CD14-positive monocyte (primary cell): Measurements from ENCODE around the gene PAQR9. TPM values are rescaled to one million over a fixed set of nuclear protein-coding genes. Genes with fewer than 3 reads are reported as not detected.

Experiments
- DNase-seq, 3 donors: peaks; one replicate each; pipeline ENCODE4 v3.0.0-alpha.2; 2011 to 2022
- H2AFZ ChIP-seq: 2 replicates; pipeline ENCODE4 v1.6.0; 2012; ENCODE audit warnings: mild to moderate bottlenecking, low read depth, low read length, inconsistent platforms; ENCODE audit not compliant: insufficient read depth, poor library complexity, severe bottlenecking
- H3K27ac ChIP-seq, 2 donors: 1 replicate in 1 of 2; 2 replicates in 1 of 2; pipeline ENCODE4 v1.5.1; 2012 to 2013; ENCODE audit warnings: low read length in 2 of 2, control low read depth in 1 of 2, inconsistent platforms in 1 of 2, low read depth in 1 of 2, mild to moderate bottlenecking in 1 of 2
- H3K27me3 ChIP-seq, 2 donors: one replicate each; pipeline versions ENCODE4 v1.6.0 to v1.6.1; 2011 to 2013; ENCODE audit warnings: low read length in 2 of 2; ENCODE audit not compliant: control insufficient read depth in 2 of 2, insufficient read depth in 2 of 2
- H3K36me3 ChIP-seq, 2 donors: replicated peaks in 1 of 2; 1 replicate in 1 of 2; 2 replicates in 1 of 2; pipeline versions ENCODE4 v1.5.1 to v1.6.1; 2012 to 2013; ENCODE audit warnings: low read length in 2 of 2, control low read depth in 1 of 2, inconsistent platforms in 1 of 2, mild to moderate bottlenecking in 1 of 2; ENCODE audit not compliant: insufficient read depth in 2 of 2, control insufficient read depth in 1 of 2
- H3K4me1 ChIP-seq, 2 donors: 1 replicate in 1 of 2; 2 replicates in 1 of 2; pipeline versions ENCODE4 v1.5.1 to v1.6.1; 2012 to 2013; ENCODE audit warnings: low read length in 2 of 2, control low read depth in 1 of 2, inconsistent platforms in 1 of 2, mild to moderate bottlenecking in 1 of 2, moderate library complexity in 1 of 2; ENCODE audit not compliant: insufficient read depth in 2 of 2, control insufficient read depth in 1 of 2
- H3K4me2 ChIP-seq: replicated peaks from 2 replicates; pipeline ENCODE3; 2012; ENCODE audit warnings: low read length, moderate library complexity, mild to moderate bottlenecking; ENCODE audit not compliant: poor library complexity, severe bottlenecking; ENCODE audit errors: extremely low read depth
- H3K4me3 ChIP-seq, 3 experiments: fragments of 200-600 bp in 1 of 3; sonication (generic) in 1 of 3; replicated peaks in 1 of 3; 1 replicate in 2 of 3; 2 replicates in 1 of 3; pipeline ENCODE4 v1.5.1; 2011 to 2013; ENCODE audit warnings: low read length in 3 of 3, mild to moderate bottlenecking in 3 of 3, control low read depth in 2 of 3, low read depth in 2 of 3, inconsistent platforms in 1 of 3, moderate library complexity in 1 of 3
- H3K79me2 ChIP-seq: 2 replicates; pipeline ENCODE4 v1.6.0; 2012; ENCODE audit warnings: mild to moderate bottlenecking, control low read depth, inconsistent platforms, low read length, moderate library complexity; ENCODE audit not compliant: insufficient read depth
- H3K9ac ChIP-seq: 2 replicates; pipeline ENCODE4 v1.6.0; 2017; ENCODE audit warnings: low read length, mild to moderate bottlenecking; ENCODE audit not compliant: insufficient read depth, poor library complexity, severe bottlenecking
- H3K9me3 ChIP-seq, 2 donors: replicated peaks in 1 of 2; 1 replicate in 1 of 2; 2 replicates in 1 of 2; pipeline versions ENCODE4 v1.5.1 to v1.6.1; 2012 to 2013; ENCODE audit warnings: low read length in 2 of 2, control low read depth in 1 of 2; ENCODE audit not compliant: control insufficient read depth in 1 of 2, insufficient read depth in 1 of 2
- H4K20me1 ChIP-seq: 2 replicates; pipeline ENCODE4 v1.6.0; 2012; ENCODE audit warnings: mild to moderate bottlenecking, low read length, control low read depth, moderate library complexity; ENCODE audit not compliant: insufficient read depth
- H3K27ac Mint-ChIP-seq, 7 donors: one replicate each; pipeline ENCODE4 v1.8.0; 2020; ENCODE audit warnings: mild to moderate bottlenecking in 7 of 7, mixed read lengths in 7 of 7, moderate library complexity in 6 of 7, inconsistent platforms in 2 of 7
- H3K27me3 Mint-ChIP-seq, 3 donors: one replicate each; pipeline ENCODE4 v1.8.0; 2021 to 2022; ENCODE audit warnings: low read depth in 3 of 3, mild to moderate bottlenecking in 3 of 3, mixed read lengths in 3 of 3, moderate library complexity in 3 of 3, inconsistent platforms in 1 of 3
- H3K36me3 Mint-ChIP-seq, 2 donors: one replicate each; pipeline ENCODE4 v1.8.0; 2020; ENCODE audit warnings: mixed read lengths in 2 of 2, inconsistent platforms in 1 of 2, mild to moderate bottlenecking in 1 of 2
- H3K4me1 Mint-ChIP-seq: one replicate; pipeline ENCODE4 v1.8.0; 2020; ENCODE audit warnings: mild to moderate bottlenecking, mixed read lengths
- H3K4me3 Mint-ChIP-seq, 2 donors: one replicate each; pipeline ENCODE4 v1.8.0; 2020; ENCODE audit warnings: mild to moderate bottlenecking in 2 of 2, mixed read lengths in 2 of 2, moderate library complexity in 1 of 2
- H3K9me3 Mint-ChIP-seq, 7 donors: one replicate each; pipeline ENCODE4 v1.8.0; 2020 to 2022; ENCODE audit warnings: mixed read lengths in 7 of 7, mild to moderate bottlenecking in 6 of 7, moderate library complexity in 6 of 7, inconsistent platforms in 2 of 7
- WGBS: methylation state at CpG from one replicate; pipeline ENCODE4 v1.1.5; 2013; ENCODE audit warnings: missing lambda C conversion rate; ENCODE audit not compliant: insufficient coverage; 5-methylcytosine and 5-hydroxymethylcytosine counted together
- intact Hi-C, 2 donors: fragments of 100-400 bp; cut with micrococcal nuclease; formaldehyde crosslinking; loops; one replicate each; pipeline versions ENCODE4 v1.15.0 to v1.15.1; 2023
- polyA plus RNA-seq, 3 donors: library from polyadenylated mRNA; depleted of rRNA in 1 of 3; unstranded in 2 of 3; stranded (reverse) in 1 of 3; fragments of 300-500 nt in 2 of 3; fragments of >200 nt in 1 of 3; fragmentation: Illumina TruSeq in 2 of 3; gene quantifications; 1 replicate in 2 of 3; 2 replicates in 1 of 3; pipeline ENCODE4 v1.2.3, GENCODE V29; 2012 to 2021
- TF ChIP-seq, protein P1 (sequence below): fragments of 200-600 bp; IDR thresholded peaks from one replicate; pipeline ENCODE4 v1.8.0; 2022; ENCODE audit warnings: antibody characterized with exemption, mild to moderate bottlenecking

Gene PAQR9
- polyA plus RNA-seq, 3 donors, result not detected

DNA sequence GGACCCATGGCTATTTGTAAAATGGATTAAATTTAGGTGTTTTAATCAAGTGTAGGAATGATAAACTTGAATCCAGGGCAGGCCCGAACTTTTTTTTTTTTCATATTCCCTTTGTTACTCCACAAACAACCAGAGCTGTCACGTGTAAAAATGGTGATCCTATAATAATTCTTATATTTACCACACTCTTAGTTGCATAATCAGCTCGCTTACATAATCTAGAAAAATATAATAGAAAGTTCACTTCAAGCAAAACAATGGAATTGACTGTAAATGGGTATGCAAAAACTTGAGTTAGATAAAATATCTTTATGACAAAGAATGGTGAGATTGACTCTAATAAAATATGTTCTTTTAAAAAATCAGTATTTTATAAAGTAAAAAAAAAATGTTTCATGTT lies 2.1 kb upstream of the PAQR9 start:
- Histone ChIP-seq H3K27me3 (peaks cover 40 to 49% of the 10 kb centered on the region in 2 donors), H3K4me1 (peaks cover 7 to 13% of the 10 kb centered on the region in 2 donors), H3K79me2 (no peaks in the 10 kb centered on the region), H3K4me3 (no peak overlapping the region), H3K36me3 (no peaks in the 10 kb centered on the region), H3K27ac (no peak overlapping the region), H3K4me2 (no peak overlapping the region), H2AFZ (no peak overlapping the region), H3K9me3 (peaks cover 0 to 12% of the 10 kb centered on the region in 2 donors), H3K9ac (no peak overlapping the region), H4K20me1 (no peaks in the 10 kb centered on the region)
- WGBS, result no CpG with 5 or more reads among the region's 3 CpGs
- peaks cover 19% of the 10 kb centered on the region for H3K4me1 Mint-ChIP-seq
- H3K9me3 Mint-ChIP-seq, result peaks cover 0 to 17% (median 15%) of the 10 kb centered on the region in 7 donors
- peak overlapping the region in 1 of 2 donors; percentile 48 for H3K4me3 Mint-ChIP-seq
- peaks cover 12 to 13% of the 10 kb centered on the region in 2 donors for H3K36me3 Mint-ChIP-seq
- peaks cover 48 to 63% (median 58%) of the 10 kb centered on the region in 3 donors for H3K27me3 Mint-ChIP-seq
- intact Hi-C loops, result no loop called here
- TF ChIP-seq, protein P1, sequence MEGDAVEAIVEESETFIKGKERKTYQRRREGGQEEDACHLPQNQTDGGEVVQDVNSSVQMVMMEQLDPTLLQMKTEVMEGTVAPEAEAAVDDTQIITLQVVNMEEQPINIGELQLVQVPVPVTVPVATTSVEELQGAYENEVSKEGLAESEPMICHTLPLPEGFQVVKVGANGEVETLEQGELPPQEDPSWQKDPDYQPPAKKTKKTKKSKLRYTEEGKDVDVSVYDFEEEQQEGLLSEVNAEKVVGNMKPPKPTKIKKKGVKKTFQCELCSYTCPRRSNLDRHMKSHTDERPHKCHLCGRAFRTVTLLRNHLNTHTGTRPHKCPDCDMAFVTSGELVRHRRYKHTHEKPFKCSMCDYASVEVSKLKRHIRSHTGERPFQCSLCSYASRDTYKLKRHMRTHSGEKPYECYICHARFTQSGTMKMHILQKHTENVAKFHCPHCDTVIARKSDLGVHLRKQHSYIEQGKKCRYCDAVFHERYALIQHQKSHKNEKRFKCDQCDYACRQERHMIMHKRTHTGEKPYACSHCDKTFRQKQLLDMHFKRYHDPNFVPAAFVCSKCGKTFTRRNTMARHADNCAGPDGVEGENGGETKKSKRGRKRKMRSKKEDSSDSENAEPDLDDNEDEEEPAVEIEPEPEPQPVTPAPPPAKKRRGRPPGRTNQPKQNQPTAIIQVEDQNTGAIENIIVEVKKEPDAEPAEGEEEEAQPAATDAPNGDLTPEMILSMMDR, result no peak
- DNase-seq, result no peak
- no peak overlapping the region for H3K27ac Mint-ChIP-seq

DNA sequence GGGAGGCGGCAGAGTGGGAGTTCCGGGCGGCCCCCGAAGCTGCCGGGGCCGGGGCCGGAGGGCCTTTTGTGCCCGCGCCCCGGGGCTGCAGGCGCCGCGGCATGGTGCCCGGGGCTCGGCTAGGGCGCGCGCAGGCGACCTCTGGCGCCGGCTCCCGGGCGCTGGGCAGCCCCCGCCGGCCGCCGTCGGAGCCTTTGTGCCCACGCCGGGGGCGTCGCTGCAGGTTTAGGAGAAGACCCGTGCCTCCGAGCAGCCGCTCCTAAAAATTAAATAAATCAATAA lies 299 bp downstream of the PAQR9 start:
- peak overlapping the region; percentile 71 for H3K4me2 ChIP-seq
- H4K20me1 ChIP-seq, result no peaks in the 10 kb centered on the region
- no peak overlapping the region for H3K27ac ChIP-seq
- Mint-ChIP-seq H3K36me3 (peaks cover 12 to 13% of the 10 kb centered on the region in 2 donors), H3K4me3 (peak overlapping the region; percentile 62 to 91), H3K9me3 (peaks cover 0 to 17% (median 15%) of the 10 kb centered on the region in 7 donors), H3K27ac (no peak overlapping the region), H3K4me1 (peaks cover 19% of the 10 kb centered on the region), H3K27me3 (peaks cover 60 to 77% (median 74%) of the 10 kb centered on the region in 3 donors)
- peaks cover 7 to 13% of the 10 kb centered on the region in 2 donors for H3K4me1 ChIP-seq
- no peak for DNase-seq
- H3K79me2 ChIP-seq, result no peaks in the 10 kb centered on the region
- TF ChIP-seq, protein P1, result no peak
- H3K9ac ChIP-seq, result no peak overlapping the region
- intact Hi-C loops, result no loop called here
- WGBS, result 2% methylated on average over 24 of the region's 35 CpGs
- H3K36me3 ChIP-seq, result no peaks in the 10 kb centered on the region
- no peak overlapping the region for H2AFZ ChIP-seq
- H3K4me3 ChIP-seq, result peak overlapping the region in 1 of 3 experiments; percentile 63
- peaks cover 0 to 12% of the 10 kb centered on the region in 2 donors for H3K9me3 ChIP-seq
- H3K27me3 ChIP-seq, result peaks cover 59 to 70% of the 10 kb centered on the region in 2 donors
